ENCODE results near the gene MTHFD2L. TPM values are rescaled to one million over a fixed set of nuclear protein-coding genes. Genes with fewer than 3 reads are reported as not detected.

The MTHFD2L gene
- total RNA-seq, 1 donor from 2014 or later, result 9.5 TPM

DNA sequence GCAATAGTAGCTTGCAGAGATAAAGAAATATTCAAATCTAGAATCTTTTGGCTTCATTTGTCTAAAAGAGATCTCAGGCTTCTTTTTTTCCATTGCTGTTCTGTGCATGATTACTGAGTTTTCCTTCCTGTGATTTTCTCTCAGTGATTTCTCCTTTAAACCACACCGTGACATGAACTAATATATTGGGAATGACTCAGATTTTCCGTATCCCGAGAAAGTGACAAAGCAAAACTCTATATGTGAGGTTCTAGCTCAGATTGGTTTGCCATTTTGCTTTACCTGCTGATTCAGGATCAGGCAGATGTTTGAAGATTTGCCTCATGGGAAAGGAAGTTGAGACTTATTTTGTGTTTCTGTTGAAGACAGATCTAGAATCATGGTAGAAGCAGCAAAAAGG lies 59.4 kb downstream of the MTHFD2L start:
- TF ChIP-seq CTCF (IDR thresholded peaks at IDR 0.05; ENCODE audit: insufficient read depth, low read length, poor library complexity, severe bottlenecking), result no peak
- Histone ChIP-seq H3K4me3 (ENCODE audit: low read depth, low read length) (no peak overlapping the region), H3K36me3 (ENCODE audit: control insufficient read depth, insufficient read depth, low read length) (no peaks in the 10 kb centered on the region), H3K27me3 (ENCODE audit: control insufficient read depth, insufficient read depth, low read length) (no peaks in the 10 kb centered on the region)
- no peak for DNase-seq (ENCODE audit: low read depth)

DNA sequence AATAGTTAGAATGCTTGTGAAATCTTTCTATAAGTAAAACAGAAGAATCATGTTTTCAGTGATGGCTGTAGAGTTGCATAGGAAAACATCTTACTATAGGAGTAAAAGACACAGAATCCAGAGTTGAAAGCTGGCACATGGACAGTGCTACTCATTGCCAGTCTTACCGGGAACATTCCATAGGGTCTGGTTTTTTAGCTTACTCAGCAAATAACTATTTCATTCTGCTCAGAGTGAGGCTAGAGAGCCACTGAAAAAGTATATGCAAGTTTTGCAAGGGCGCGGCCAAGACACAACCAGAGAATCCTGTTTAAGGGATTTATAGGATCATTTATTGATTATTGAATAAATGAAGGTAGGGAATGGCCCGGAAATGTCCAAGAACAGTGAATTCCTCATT lies 60.3 kb downstream of the MTHFD2L start:
- no peak for DNase-seq (ENCODE audit: low read depth)
- Histone ChIP-seq H3K4me3 (ENCODE audit: low read depth, low read length) (no peak overlapping the region), H3K36me3 (ENCODE audit: control insufficient read depth, insufficient read depth, low read length) (no peaks in the 10 kb centered on the region), H3K27me3 (ENCODE audit: control insufficient read depth, insufficient read depth, low read length) (no peaks in the 10 kb centered on the region)
- TF ChIP-seq CTCF (IDR thresholded peaks at IDR 0.05; ENCODE audit: insufficient read depth, low read length, poor library complexity, severe bottlenecking), result no peak

DNA sequence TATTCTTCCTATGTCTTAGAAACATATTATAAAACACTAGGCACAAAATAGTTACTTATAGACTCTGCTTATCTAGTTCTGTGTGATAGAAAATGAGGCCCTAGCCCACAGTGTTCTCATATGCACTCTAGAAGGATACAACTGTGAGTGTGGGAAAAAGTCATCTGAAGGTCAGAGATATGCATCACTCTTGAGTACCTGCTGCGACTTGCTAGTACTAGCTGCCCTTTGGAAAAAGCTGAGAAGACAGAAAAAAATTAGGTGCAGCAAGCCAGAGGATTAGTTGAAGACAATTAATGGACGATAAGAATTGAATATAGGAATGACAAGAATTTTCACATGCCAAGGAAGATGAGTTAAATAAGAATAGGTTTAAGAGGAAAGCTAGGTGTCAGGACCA lies 61.3 kb downstream of the MTHFD2L start:
- Histone ChIP-seq H3K4me3 (ENCODE audit: low read depth, low read length) (no peak overlapping the region), H3K36me3 (ENCODE audit: control insufficient read depth, insufficient read depth, low read length) (no peaks in the 10 kb centered on the region), H3K27me3 (ENCODE audit: control insufficient read depth, insufficient read depth, low read length) (no peaks in the 10 kb centered on the region)
- no peak for DNase-seq (ENCODE audit: low read depth)
- TF ChIP-seq CTCF (IDR thresholded peaks at IDR 0.05; ENCODE audit: insufficient read depth, low read length, poor library complexity, severe bottlenecking), result no peak

DNA sequence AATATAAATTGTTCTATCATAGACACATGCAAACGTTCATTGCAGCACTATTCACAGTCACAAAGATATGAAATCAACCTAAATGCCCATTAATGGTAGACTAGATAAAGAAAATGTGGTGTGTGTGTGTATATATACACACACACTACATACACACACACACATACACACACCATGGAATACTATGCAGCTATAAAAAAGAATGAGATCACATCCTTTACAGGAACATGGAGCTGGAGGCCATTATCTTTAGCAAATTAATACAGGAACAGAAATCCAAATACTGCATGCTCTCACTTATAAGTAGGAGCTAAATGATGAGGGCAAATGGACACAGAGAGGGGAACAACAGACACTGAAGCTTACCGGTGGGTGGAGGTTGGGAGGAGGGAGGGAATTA lies 65.2 kb downstream of the MTHFD2L start:
- no peak for DNase-seq (ENCODE audit: low read depth)
- no peak for TF ChIP-seq CTCF (IDR thresholded peaks at IDR 0.05; ENCODE audit: insufficient read depth, low read length, poor library complexity, severe bottlenecking)
- no peaks in the 10 kb centered on the region for H3K27me3 ChIP-seq (ENCODE audit: control insufficient read depth, insufficient read depth, low read length)
- no peak overlapping the region for H3K4me3 ChIP-seq (ENCODE audit: low read depth, low read length)
- no peaks in the 10 kb centered on the region for H3K36me3 ChIP-seq (ENCODE audit: control insufficient read depth, insufficient read depth, low read length)

DNA sequence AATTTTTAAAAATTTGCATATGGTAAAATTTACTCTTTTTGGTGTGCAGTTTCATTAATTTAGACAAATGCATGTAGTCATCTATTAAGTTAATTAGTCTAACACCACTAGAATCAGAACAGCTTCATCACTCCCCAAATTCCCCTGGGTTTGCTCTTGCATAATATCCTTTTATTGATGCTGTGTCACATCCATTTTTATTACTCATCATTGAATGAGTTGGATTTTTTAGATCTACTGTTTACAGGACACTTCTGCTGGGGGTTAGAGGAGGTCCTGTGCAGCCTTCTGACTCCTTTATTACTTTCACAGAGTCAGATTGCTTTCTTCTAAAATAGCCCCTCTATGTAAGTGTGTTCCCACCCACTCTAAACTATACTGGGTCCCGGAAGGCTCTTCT lies 65.9 kb downstream of the MTHFD2L start:
- no peak for DNase-seq (ENCODE audit: low read depth)
- no peak for TF ChIP-seq CTCF (IDR thresholded peaks at IDR 0.05; ENCODE audit: insufficient read depth, low read length, poor library complexity, severe bottlenecking)

More for the DNA sequence above, 65.9 kb downstream of the MTHFD2L start:
- Histone ChIP-seq H3K4me3 (ENCODE audit: low read depth, low read length) (no peak overlapping the region), H3K27me3 (ENCODE audit: control insufficient read depth, insufficient read depth, low read length) (no peaks in the 10 kb centered on the region), H3K36me3 (ENCODE audit: control insufficient read depth, insufficient read depth, low read length) (no peaks in the 10 kb centered on the region)

Measured in kidney epithelial cell (primary cell).